Measurements from ENCODE around the gene KIAA1614.

KIAA1614 gene

GRCh38 chr1:180898441-180899219 lies 14.1 kb upstream of the KIAA1614 start:
- peak in 1 of 2 donors; percentile 42 for DNase-seq (ENCODE audit: low read depth in 2 of 2)
- TF ChIP-seq, protein P1, sequence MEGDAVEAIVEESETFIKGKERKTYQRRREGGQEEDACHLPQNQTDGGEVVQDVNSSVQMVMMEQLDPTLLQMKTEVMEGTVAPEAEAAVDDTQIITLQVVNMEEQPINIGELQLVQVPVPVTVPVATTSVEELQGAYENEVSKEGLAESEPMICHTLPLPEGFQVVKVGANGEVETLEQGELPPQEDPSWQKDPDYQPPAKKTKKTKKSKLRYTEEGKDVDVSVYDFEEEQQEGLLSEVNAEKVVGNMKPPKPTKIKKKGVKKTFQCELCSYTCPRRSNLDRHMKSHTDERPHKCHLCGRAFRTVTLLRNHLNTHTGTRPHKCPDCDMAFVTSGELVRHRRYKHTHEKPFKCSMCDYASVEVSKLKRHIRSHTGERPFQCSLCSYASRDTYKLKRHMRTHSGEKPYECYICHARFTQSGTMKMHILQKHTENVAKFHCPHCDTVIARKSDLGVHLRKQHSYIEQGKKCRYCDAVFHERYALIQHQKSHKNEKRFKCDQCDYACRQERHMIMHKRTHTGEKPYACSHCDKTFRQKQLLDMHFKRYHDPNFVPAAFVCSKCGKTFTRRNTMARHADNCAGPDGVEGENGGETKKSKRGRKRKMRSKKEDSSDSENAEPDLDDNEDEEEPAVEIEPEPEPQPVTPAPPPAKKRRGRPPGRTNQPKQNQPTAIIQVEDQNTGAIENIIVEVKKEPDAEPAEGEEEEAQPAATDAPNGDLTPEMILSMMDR (IDR thresholded peaks at IDR 0.05; ENCODE audit: low read depth, low read length), result no peak

GRCh38 chr1:180899262-180899661 lies 13.4 kb upstream of the KIAA1614 start:
- H3K4me3 ChIP-seq (replicated peaks in 1 of 2; ENCODE audit: low read depth in 2 of 2, low read length in 2 of 2), result no peak overlapping the region
- TF ChIP-seq, protein P1 (IDR thresholded peaks at IDR 0.05; ENCODE audit: low read depth, low read length), result no peak
- no peak for DNase-seq (ENCODE audit: low read depth in 2 of 2)

More at GRCh38 chr1:180898441-180899219, 14.1 kb upstream of the KIAA1614 start:
- no peak overlapping the region for H3K4me3 ChIP-seq (replicated peaks in 1 of 2; ENCODE audit: low read depth in 2 of 2, low read length in 2 of 2)

GRCh38 chr1:180901076-180901990 lies 11.4 kb upstream of the KIAA1614 start:
- H3K4me3 ChIP-seq (replicated peaks in 1 of 2; ENCODE audit: low read depth in 2 of 2, low read length in 2 of 2), result no peak overlapping the region
- TF ChIP-seq, protein P1 (IDR thresholded peaks at IDR 0.05; ENCODE audit: low read depth, low read length), result no peak
- DNase-seq (ENCODE audit: low read depth in 2 of 2), result no peak

DNA sequence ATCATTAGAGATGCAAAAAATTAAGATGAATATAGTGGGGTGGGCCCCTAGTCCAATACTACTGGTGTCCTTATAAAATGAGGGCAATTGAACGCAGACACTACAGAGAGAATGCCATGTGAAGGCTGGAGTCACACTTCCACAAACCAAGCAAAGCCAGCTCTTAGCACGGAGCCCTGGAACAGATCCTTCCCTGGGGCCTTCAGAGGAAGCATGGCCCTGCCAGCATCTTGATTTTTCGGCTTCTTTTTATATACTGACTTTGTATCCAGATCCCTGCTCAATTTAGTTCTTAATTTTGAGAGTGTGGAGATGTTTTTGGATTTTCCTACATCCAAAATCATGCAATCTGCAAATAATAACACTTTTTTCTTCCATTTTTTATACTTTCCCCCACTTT lies 10.2 kb upstream of the KIAA1614 start:
- DNase-seq (ENCODE audit: low read depth in 2 of 2), result no peak
- TF ChIP-seq, protein P1 (IDR thresholded peaks at IDR 0.05; ENCODE audit: low read depth, low read length), result no peak
- no peak overlapping the region for H3K4me3 ChIP-seq (replicated peaks in 1 of 2; ENCODE audit: low read depth in 2 of 2, low read length in 2 of 2)

- DNase-seq (ENCODE audit: low read depth in 2 of 2), result no peak
- TF ChIP-seq, protein P1 (IDR thresholded peaks at IDR 0.05; ENCODE audit: low read depth, low read length), result no peak
- H3K4me3 ChIP-seq (replicated peaks in 1 of 2; ENCODE audit: low read depth in 2 of 2, low read length in 2 of 2), result no peak overlapping the region
Observed at GRCh38 chr1:180905927-180906326, 6.8 kb upstream of the KIAA1614 start.

DNA sequence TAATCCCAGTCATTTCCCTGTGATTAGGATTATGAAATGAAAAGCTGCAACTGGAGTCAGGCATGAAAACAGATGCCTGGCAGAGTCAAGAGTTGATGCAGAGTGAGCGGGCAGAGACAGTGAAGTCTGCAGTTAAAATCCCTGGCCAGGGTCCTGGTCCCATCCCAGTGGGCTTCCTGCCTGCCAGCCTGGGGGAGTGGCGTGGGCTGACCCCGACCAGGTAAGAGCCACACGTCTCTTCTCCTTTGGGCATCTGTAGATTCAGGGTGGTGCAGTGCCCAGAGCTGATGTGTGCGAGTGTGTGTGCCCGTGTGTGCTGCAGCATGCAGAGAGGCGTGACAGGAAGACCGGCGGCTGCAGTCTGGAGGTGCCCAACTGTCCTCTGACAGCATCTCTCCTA lies 6.2 kb upstream of the KIAA1614 start:
- TF ChIP-seq, protein P1 (IDR thresholded peaks at IDR 0.05; ENCODE audit: low read depth, low read length), result no peak
- no peak overlapping the region for H3K4me3 ChIP-seq (replicated peaks in 1 of 2; ENCODE audit: low read depth in 2 of 2, low read length in 2 of 2)
- no peak for DNase-seq (ENCODE audit: low read depth in 2 of 2)
